ENCODE results near the gene AKAP7. TPM values are rescaled to one million over a fixed set of nuclear protein-coding genes. Genes with fewer than 3 reads are reported as not detected.
"Not testable (repeated sequence)": the region's sequence is repeated elsewhere in the genome, so short reads cannot be mapped to it uniquely, and the experiment has no call there.

AKAP7 gene
- polyA plus RNA-seq, 10 donors: 10.8 to 18.3 (median 14.0) TPM

- no peak for DNase-seq
These were observed 155.7 kb downstream of the AKAP7 start for GRCh38 chr6:131290955-131291354.

- peak; percentile 2 to 45 (median 20) for DNase-seq
These were observed 157.1 kb downstream of the AKAP7 start for GRCh38 chr6:131292145-131292938.

- no peak for DNase-seq
These were observed 158.2 kb downstream of the AKAP7 start for GRCh38 chr6:131293472-131293911.

GRCh38 chr6:131295081-131295480, 159.8 kb downstream of the AKAP7 start:
- DNase-seq: no peak

- not testable (repeated sequence) for DNase-seq
These were observed 165.6 kb downstream of the AKAP7 start for GRCh38 chr6:131300826-131301225.

- no peak for DNase-seq
These were observed 168.2 kb downstream of the AKAP7 start for GRCh38 chr6:131303338-131303930.

DNA sequence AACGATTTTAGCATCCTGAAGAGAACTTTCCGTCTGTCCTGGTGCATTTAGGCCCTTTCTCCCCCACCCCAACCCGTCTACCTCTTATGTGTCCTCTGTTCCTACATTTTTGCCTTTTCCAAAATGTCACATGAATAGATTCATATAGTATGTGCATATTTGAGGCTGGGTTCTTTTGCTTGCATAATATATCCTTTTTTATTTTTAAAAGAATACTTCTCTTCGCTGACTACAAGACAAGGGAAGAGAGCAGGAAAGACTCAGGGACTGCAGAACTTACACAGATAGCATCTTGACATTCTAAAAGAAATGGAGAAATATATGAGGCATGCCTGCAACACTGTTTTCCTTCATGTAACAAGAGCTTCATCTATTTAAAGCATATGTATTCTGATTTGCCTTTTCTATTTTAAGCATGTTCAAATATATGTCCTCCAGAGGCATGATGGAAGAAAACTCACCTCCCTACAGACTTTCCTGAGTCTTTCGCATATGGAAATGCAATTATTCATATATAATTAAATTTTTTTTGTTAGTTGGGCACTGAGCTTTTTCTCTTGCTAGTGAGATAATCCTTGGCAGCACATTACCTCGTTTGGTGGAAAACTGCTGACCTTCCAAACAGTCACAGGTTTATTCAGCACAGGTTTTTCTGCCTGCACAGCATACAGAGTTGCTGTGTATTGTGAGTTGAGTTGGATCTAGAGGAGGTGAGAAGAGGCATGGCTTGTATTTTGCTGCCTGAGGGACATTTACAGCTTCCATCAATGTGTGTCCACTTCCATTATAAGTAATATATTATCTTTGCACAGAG, 170.0 kb downstream of the AKAP7 start:
- no peak for DNase-seq

- no peak for DNase-seq
These were observed 174.2 kb downstream of the AKAP7 start for GRCh38 chr6:131309437-131309836.

- no peak for DNase-seq
These were observed 179.6 kb downstream of the AKAP7 start for GRCh38 chr6:131314838-131315237.

DNA sequence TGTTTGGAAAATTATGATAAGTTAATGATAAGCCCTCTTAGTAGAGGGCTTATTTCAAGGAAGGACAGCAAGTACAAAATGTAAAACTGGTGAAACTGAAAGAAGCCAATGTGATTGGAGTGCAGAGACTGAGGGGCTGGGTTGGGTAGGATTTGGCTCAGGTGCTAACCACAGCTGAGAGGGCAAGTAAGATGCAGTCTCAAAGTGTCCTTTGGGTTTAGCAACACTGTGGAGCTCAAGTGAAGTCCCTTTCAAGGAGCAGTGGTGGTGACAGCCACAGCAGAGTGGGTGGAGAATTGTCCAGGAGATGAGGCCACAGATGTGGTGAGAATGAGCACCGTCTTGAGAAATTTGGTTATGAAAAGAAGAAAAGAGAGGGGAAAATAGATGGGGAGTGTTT, 181.4 kb downstream of the AKAP7 start:
- DNase-seq: no peak

DNA sequence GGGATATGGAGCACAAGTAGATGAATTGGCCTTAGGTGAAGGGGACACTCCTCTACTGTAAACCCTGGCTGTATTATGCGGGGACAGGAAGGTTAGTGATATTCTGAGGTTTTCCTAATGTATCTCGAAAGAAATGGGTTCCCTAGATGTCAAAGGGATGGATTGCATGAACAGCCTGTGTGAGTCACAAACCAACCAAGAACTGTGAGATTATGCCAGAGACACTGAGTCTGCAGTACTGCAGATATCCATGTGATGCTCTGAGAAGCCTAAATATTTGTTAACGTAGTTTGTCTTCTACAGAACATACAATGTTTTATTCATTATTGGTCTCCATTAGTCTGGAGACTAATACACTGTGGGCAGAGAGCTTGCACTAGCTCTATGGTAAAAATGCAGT, 182.2 kb downstream of the AKAP7 start:
- DNase-seq: no peak

GRCh38 chr6:131321589-131321988, 186.3 kb downstream of the AKAP7 start:
- peak in 2 of 3 donors; percentile 9 to 36 for DNase-seq

GRCh38 chr6:131322125-131322524, 186.9 kb downstream of the AKAP7 start:
- no peak for DNase-seq

DNA sequence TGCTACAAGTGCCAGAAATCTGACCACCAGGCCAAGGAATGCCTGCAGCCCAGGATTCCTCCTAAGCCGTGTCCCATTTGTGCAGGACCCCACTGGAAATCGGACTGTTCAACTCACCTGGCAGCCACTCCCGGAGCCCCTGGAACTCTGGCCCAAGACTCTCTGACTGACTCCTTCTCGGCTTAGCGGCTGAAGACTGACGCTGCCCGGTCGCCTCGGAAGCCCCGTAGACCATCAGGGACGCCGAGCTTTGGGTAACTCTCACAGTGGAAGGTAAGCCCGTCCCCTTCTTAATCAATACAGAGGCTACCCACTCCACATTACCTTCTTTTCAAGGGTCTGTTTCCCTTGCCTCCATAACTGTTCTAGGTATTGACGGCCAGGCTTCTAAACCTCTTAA, 190.4 kb downstream of the AKAP7 start:
- not testable (repeated sequence) for DNase-seq

GRCh38 chr6:131328727-131329126, 193.5 kb downstream of the AKAP7 start:
- DNase-seq: not testable (repeated sequence)

DNA sequence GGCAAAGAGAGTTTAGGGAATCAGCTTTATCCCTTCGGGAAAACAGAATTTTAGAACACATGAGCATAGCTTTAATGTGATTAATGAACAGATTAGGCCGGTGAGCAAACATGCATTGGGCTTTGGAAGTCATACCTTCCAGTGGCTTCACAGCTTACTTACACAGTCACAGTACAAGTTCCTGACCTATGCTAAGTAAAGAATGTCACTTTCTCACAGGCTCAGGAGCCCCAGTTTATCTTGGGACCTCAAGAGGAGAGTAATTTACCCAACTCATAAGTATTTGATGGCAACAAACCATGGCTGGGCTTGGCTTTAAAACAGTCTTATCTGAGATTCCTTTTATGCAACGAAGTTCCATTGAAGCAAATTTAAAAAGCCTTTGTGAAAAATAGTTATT, 195.9 kb downstream of the AKAP7 start:
- DNase-seq: no peak

- DNase-seq: no peak
These were observed 196.9 kb downstream of the AKAP7 start for GRCh38 chr6:131331873-131332781.
